Daoy (cell line): ENCODE data around the gene NEUROD2. TPM values are rescaled to one million over a fixed set of nuclear protein-coding genes. Genes with fewer than 3 reads are reported as not detected.
"Not testable (repeated sequence)": the region's sequence is repeated elsewhere in the genome, so short reads cannot be mapped to it uniquely, and the experiment has no call there.

Source experiments
- DNase-seq: peaks from one replicate; pipeline ENCODE4 v3.0.0-alpha.2; 2015; ENCODE audit warnings: low read depth
- total RNA-seq: library from RNA; depleted of rRNA; stranded (reverse); fragments of >200 nt; shearing (Covaris generic); gene quantifications from 2 replicates; pipeline ENCODE4 v1.2.3, GENCODE V29; 2014

The NEUROD2 gene
- total RNA-seq, 1 experiment from 2014 or later, result not detected

GRCh38 chr17:39602533-39603303 is 5.0 kb downstream of the NEUROD2 start:
- no peak for DNase-seq

- DNase-seq, result no peak
These were observed 5.8 kb downstream of the NEUROD2 start for GRCh38 chr17:39601758-39602532.

- DNase-seq, result no peak
These were observed 6.6 kb downstream of the NEUROD2 start for GRCh38 chr17:39600997-39601597.

- DNase-seq, result no peak
These were observed 7.3 kb downstream of the NEUROD2 start for GRCh38 chr17:39600288-39600996.

GRCh38 chr17:39599665-39600231 is 8.0 kb downstream of the NEUROD2 start:
- DNase-seq, result no peak

GRCh38 chr17:39599004-39599664 is 8.6 kb downstream of the NEUROD2 start:
- DNase-seq, result no peak

GRCh38 chr17:39598630-39599003 is 9.1 kb downstream of the NEUROD2 start:
- no peak for DNase-seq

- DNase-seq, result no peak
These were observed 9.7 kb downstream of the NEUROD2 start for GRCh38 chr17:39598047-39598481.

GRCh38 chr17:39597372-39598046 is 10.2 kb downstream of the NEUROD2 start:
- no peak for DNase-seq

GRCh38 chr17:39596543-39597267 is 11.0 kb downstream of the NEUROD2 start:
- no peak for DNase-seq

GRCh38 chr17:39595928-39596510 is 11.7 kb downstream of the NEUROD2 start:
- no peak for DNase-seq

- DNase-seq, result no peak
These were observed 12.4 kb downstream of the NEUROD2 start for GRCh38 chr17:39595294-39595693.

GRCh38 chr17:39593371-39593770 is 14.3 kb downstream of the NEUROD2 start:
- DNase-seq, result no peak

GRCh38 chr17:39591958-39592954 is 15.5 kb downstream of the NEUROD2 start:
- DNase-seq, result peak; percentile 41

GRCh38 chr17:39590180-39590579 is 17.5 kb downstream of the NEUROD2 start:
- DNase-seq, result not testable (repeated sequence)

- no peak for DNase-seq
These were observed 25.1 kb downstream of the NEUROD2 start for GRCh38 chr17:39582658-39583057.

- no peak for DNase-seq
These were observed 26.0 kb downstream of the NEUROD2 start for GRCh38 chr17:39581759-39582085.

GRCh38 chr17:39581071-39581758 is 26.5 kb downstream of the NEUROD2 start:
- DNase-seq, result no peak
